Putamen (tissue), 1 donor: ENCODE results near the gene AGO4.
"Not testable (repeated sequence)": the region's sequence is repeated elsewhere in the genome, so short reads cannot be mapped to it uniquely, and the experiment has no call there.

ENCODE experiments used
- DNase-seq: peaks from one replicate; pipeline ENCODE4 v3.0.0-alpha.2; 2016; ENCODE audit warnings: low spot score

AGO4 gene

GRCh38 chr1:35807614-35808449 lies at the start of gene AGO4:
AGO4 (plus strand) TSS chr1:35808016; CDS start chr1:35808417, 401 bp downstream.
- DNase-seq, result peak; percentile 47

- no peak for DNase-seq
These were observed 45.7 kb upstream of the AGO4 start for GRCh38 chr1:35762141-35762540.

GRCh38 chr1:35763201-35763600 lies 44.6 kb upstream of the AGO4 start:
- DNase-seq, result no peak

- DNase-seq, result no peak
These were observed 43.5 kb upstream of the AGO4 start for GRCh38 chr1:35764283-35764682.

GRCh38 chr1:35768350-35769187 lies 39.2 kb upstream of the AGO4 start:
- no peak for DNase-seq

GRCh38 chr1:35769188-35769758 lies 38.5 kb upstream of the AGO4 start:
- DNase-seq, result peak; percentile 70

- DNase-seq, result no peak
These were observed 34.1 kb upstream of the AGO4 start for GRCh38 chr1:35773711-35774110.

- not testable (repeated sequence) for DNase-seq
These were observed 31.6 kb upstream of the AGO4 start for GRCh38 chr1:35776172-35776571.

- no peak for DNase-seq
These were observed 30.7 kb upstream of the AGO4 start for GRCh38 chr1:35777109-35777508.

GRCh38 chr1:35783055-35783583 lies 24.7 kb upstream of the AGO4 start:
- no peak for DNase-seq

- not testable (repeated sequence) for DNase-seq
These were observed 23.5 kb upstream of the AGO4 start for GRCh38 chr1:35784364-35784763.

- DNase-seq, result no peak
These were observed 19.7 kb upstream of the AGO4 start for GRCh38 chr1:35788139-35788538.

GRCh38 chr1:35790670-35791069 lies 17.1 kb upstream of the AGO4 start:
- DNase-seq, result no peak

GRCh38 chr1:35795295-35795694 lies 12.5 kb upstream of the AGO4 start:
- DNase-seq, result no peak

GRCh38 chr1:35797380-35797779 lies 10.4 kb upstream of the AGO4 start:
- no peak for DNase-seq

- not testable (repeated sequence) for DNase-seq
These were observed 9.8 kb upstream of the AGO4 start for GRCh38 chr1:35798019-35798418.

GRCh38 chr1:35800167-35800887 lies 7.5 kb upstream of the AGO4 start:
- DNase-seq, result not testable (repeated sequence)

- no peak for DNase-seq
These were observed 766 bp downstream of the AGO4 start for GRCh38 chr1:35808450-35809113.

GRCh38 chr1:35809114-35810095 lies 1.6 kb downstream of the AGO4 start:
- DNase-seq, result no peak
